HG03521 (cell line): ENCODE results near the gene PTPN18.

Experiments used
- ATAC-seq: cut with Tn5 transposase; IDR thresholded peaks from one replicate; pipeline ENCODE4 v1.9.1; 2021; ENCODE audit warnings: mild to moderate bottlenecking, moderate library complexity; ENCODE audit not compliant: unreplicated experiment

The PTPN18 gene

DNA sequence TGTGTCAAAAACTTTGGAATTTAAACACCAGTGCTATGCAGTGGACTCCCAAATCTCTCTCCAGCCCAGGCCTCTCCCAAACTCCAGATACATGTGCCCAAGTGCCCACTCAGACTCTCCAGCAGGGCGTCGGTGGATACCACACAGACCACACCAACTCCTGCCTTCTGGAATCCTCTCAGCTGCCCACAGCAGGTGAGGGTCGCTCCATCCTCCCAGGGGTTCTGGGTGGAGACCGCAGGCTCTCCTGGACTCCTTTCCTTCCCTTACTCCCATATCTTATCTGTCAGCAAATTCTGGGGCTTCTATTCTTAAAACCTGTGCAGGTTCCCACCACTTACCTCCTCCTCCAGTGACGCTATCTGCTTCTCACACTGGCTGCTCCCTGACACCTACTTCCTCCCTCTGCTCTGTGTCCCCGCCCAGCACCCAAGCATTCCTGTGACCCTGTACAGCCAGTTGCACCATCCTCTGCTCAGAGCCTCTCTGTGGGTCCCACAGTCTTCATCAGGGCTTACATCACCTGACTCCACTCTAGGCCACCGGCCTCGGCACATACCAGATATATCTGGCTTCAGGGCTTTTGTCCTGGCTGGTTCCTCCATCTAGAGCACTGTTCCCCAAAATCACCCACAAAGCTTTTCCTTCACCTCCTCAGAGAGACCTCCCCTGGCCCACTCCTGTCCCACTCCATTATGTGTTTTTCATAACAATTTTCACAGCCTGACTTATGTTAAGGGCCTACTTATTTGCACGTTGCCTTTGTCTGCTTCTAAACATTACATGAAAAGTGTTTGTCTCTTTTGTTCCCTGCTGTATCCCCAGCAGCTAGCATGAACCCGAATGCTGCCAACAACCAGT is 15.7 kb upstream of the PTPN18 start:
- ATAC-seq: no peak

DNA sequence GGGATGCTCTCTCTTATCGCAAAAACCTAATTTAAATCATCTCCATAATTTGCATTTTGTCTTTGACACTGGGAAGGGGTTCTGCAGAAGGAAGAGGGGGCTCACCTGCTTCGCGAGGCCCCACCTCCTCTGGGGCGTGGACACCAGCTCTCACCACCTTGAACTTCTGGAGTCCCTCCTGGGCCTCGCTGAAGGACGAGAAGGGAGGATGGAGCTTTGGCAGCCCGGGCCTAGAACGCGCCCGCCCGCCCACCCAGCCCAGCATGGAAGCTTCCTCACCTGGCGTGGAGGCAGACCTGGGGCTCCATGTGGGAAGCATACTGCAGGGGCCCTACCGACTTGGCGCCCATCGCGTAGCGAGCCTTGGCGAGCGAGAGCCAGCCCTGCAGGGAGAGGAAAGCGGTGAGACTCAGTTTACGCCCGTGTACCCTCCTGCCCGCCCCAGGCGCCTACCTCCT is 14.3 kb upstream of the PTPN18 start:
- no peak for ATAC-seq

DNA sequence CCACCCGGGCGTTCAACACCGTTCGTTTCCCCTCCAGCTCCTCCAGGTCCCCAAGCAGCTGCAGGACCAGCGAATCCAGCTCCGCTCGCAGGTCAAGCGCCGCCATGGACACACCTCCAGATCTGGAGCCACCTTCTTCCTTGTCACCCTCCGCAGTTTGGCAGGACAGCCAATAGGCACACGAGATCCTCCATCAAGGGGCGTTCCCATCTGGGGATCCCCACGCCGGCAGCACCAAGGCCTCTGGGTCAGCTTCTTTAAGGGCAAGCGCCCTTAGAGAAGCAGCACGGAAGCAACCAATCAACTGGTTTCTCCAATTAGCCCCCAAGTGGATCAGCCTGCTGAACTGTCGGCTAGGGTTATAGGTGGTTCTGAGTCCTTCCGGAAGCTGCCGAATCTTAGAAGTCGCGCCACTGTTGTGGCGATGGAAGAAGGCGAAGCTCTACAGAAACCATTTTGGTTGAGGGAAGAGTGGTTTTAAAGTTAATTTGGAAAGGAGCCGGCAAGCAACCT is 13.8 kb upstream of the PTPN18 start:
- ATAC-seq: peak; percentile 66

DNA sequence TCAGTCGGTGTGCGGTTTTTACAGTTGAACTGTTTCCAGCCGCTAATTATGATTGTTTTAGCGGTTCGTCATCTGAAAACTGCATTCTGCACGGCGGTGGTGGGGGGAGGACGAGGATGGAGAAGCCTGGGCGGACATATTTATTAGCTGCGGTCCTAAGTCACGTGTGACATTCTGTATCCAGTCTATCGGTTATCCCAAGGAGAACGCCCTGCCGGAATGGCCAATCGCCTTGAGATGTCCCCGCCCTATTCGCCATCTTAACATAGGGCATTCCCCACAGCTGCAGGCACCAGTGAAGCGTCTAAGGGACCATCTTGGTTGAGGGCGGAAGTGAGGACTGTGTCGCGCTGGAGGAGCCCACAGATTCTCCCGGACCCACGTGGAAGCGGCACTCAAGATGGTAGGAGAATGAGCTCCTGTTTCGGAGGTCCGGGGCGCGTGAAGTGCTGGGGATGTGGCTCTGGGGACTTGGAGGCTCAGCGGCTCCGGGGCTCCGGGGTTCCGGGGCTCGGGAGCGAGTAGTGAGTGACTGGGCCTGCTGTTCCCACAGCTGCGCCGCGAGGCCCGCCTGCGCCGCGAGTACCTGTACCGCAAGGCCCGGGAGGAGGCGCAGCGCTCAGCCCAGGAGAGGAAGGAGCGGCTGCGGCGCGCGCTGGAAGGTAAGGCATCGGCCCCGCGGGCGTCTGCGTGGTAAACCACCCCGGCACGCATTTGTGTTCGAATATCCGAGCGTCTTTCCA is 13.2 kb upstream of the PTPN18 start, which contains the start of gene IMP4:
Gene IMP4, plus strand, starts transcription at position 365 of the 743 bp plus-strand sequence. Its CDS starts 36 bp downstream, at position 401.
- peak; percentile 83 for ATAC-seq

DNA sequence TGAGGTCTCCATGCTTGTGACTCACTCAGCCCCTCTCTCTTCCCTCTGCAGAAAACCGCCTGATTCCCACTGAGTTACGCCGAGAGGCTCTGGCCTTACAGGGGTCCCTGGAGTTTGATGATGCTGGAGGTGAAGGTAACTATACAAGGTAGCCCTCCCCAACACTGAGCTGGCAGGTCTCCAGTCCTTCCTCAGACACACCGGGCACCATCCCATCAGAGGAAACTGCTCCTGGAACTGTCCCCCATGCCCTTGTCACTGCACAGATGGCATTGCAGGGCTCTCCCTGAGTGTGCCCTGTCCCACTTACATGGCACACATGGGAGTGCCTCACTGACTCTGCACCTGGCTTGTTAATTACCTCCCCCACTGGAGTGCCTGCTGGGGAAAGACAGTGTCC is 11.3 kb upstream of the PTPN18 start:
- no peak for ATAC-seq

DNA sequence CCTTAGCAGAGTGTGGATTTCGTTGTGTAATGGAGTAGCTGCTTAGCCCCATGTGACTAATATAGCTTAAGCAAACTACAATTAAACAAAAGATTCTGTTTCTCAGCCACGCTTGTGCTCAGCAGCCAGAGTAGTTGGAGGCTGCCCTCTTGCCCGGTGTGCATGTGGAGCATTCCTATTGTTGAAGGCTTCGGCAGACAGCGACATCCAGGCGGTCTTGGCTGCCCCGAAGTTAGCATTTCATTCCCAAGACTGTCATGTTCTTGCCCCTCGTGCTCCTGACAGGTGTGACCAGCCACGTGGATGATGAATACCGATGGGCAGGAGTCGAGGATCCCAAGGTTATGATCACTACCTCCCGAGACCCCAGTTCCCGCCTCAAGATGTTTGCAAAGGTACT is 10.8 kb upstream of the PTPN18 start:
- ATAC-seq: no peak

DNA sequence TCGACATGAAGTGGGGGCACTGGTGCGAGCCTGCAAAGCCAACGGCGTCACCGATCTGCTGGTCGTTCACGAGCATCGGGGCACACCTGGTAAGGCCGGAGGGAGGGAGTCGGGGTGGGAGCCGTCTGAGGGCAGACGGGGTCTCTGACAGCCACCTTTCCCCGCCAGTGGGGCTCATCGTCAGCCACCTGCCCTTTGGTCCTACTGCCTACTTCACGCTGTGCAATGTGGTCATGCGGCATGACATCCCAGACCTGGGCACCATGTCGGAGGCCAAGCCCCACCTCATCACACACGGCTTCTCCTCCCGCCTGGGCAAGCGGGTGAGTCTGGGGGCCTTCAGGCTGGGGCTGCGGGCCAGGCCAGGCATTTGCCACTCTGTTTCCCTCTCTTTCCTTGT is 10.2 kb upstream of the PTPN18 start:
- ATAC-seq: no peak

DNA sequence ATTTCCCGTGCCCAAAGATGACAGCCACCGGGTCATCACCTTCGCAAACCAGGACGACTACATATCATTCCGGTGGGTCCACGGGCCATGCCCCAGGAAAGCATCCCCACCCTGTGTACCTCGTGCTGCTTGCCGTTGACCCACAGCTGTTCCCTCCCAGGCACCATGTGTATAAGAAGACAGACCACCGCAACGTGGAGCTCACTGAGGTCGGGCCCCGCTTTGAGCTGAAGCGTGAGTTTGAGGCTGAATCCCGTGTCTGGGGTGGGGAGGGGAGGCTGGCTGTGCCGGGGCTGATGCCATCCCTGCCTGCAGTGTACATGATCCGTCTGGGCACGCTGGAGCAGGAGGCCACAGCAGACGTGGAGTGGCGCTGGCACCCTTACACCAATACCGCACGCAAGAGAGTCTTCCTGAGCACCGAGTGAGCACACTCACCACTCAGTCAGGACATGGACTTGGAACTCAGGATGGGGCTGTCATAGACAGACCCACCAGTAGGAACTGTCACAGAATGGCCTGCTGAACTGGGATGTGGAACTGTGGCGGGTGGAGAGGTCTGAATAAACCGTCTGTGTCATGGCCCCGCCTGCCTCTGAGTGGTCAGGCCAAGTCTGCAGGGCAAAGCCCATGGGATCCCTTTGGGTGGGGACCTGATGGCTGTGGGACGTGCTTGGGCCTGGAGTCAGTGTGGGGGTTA is 9.7 kb upstream of the PTPN18 start:
- no peak for ATAC-seq

DNA sequence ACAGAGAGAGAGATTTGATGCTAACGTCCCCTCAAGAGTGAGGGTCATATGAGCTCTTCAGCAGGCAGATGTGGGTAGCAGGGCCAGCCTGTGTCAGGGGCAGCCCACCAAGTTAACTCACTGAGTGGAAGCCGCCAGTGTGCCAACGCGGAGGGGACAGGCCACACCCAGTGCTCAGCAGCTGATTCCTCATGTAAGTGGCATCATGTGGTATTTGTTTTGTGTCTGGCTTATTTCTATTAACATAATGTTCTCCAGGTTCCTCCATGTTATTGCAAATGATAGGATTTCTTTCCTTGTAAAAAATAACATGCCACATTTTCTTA is 9.2 kb upstream of the PTPN18 start:
- no peak for ATAC-seq

DNA sequence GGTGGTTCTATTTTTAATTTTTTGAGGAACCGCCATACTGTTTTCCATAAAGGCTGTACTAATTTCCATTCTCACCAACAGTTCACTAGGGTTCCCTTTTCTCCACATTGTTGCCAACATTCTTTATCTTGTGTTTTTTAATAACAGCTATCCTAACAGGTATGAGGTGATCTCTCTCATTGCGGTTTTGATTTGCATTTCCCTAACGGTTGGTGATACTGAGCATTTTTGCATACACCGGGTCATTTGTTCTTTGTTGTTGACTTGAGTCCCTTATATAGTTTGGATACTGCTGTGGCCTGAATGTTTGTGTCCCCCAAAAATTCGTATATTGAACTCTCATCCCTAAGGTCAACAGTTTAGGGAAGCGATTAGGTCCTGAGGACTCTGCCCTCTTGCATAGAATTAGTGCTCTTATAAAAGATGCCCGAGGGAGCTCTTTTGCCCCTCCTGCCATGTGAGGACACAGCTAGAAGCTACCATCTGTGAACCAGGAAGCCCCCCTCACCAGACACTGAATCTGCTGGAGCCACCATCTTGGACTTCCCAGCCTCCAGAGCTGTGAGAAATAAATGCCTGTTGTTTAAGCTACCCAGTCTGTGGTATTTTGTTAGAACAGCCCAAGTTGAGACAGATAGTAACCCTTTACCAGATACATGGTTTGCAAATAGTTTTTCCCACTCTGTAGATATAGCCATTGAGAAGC is 8.5 kb upstream of the PTPN18 start:
- ATAC-seq: no peak

DNA sequence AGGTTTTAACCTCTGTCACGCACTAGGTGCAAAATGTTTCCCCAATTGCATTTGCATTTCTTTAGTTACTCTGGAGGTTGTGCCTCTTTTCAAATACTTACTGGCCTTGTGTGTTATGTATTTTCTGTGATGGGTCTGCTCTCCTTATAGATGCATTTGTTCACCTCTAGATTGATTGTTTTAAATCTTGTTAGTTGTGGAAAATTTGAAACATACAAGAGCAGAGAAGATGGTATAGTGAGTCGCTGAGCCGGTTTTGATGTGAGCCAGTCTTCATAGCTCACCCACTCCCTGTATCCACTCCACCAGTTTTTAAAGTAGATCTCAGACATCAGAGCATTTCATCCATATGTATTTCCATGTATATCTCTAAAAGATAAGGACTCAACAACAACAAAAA is 6.7 kb upstream of the PTPN18 start:
- ATAC-seq: no peak

DNA sequence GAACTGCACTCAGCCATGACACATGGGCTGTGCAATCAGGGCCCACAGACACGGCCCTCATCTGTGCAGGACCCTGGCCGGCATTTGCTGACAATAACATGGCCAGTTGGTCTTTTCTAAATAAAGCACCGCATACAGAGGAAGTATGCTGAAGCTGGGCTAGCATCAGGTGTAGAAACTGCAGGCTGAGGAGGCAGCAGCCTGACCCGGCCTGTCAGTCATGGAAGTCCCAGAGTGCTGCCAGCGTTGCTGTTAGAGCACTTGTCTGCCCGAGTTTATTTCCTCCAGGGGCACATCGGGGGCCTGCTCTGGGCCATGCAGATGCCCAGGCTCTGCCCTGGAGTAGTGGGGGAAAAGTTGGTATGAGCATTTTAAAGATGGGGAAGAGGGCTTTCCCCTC is 4.1 kb upstream of the PTPN18 start:
- ATAC-seq: no peak

DNA sequence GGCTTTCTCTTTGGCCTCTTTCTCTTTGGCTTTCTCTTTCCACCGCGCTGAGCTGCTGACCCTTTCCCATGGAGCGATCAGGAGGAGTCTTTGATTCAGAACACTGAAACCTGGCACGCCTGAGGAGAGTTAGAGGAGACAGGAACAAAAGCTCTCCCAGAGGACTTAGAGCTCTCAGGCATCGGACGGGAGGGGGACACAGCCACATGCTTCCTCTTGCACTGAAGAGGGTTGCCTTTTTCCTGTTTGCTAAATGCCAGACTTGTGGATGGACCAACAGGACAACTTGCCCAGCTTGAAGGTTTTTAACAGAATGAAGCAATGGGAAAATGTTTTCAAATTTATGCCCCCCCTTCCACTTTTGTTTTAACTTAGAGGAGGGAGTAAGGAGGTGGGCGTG is 3.6 kb upstream of the PTPN18 start:
- ATAC-seq: no peak

DNA sequence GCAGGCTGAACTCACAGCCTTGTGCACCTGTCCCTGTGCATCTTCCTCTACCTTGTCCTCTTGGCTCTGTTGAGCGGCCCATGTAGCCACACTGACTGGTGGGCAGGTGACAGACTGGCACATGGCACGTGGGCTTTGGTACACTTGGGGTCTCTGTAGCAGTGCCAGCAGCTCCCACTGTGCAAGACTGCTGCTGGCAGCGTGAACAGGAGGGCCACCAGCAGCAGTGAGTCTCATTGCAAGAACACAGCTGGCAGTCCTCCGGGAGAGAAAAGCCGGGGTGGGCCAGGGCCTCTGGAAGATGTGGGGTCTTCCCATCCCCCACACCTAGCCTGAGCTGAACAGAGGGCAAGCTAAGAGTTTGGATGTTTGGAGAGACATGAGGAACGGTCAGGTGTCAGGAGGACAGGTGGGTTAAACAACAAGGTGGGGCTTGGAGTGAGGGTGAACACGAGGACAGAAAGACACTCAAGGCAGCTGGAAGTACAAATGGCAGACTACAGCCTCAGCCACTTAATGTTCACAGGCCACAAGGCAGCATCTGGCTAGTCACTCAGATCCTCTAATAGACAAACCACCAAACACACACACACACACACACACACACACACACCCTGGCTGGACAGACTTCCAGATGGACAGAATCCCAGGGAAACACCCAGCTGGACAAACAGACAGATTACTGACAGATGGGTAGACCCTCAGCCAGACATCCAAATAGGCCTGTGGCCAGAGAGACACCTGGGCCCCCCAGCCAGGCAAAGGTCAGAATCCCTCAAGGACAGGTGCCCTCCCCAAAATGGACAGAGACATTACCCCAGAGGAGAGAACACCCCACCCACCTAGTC is 2.3 kb upstream of the PTPN18 start:
- ATAC-seq: no peak

DNA sequence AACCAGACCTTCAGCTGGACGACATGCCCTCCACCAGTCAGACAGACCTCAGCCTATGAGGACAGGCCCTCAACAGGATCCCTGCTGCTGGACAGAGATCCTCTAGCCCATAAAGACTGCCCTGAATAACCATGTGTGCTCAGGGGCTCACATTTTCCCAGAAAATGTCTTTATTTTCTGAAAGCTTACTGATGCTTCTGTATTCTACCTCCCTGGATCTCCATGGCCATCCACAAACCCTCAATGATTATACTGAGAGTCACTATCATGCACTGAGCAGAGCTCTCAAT is 1.8 kb upstream of the PTPN18 start:
- ATAC-seq: no peak

DNA sequence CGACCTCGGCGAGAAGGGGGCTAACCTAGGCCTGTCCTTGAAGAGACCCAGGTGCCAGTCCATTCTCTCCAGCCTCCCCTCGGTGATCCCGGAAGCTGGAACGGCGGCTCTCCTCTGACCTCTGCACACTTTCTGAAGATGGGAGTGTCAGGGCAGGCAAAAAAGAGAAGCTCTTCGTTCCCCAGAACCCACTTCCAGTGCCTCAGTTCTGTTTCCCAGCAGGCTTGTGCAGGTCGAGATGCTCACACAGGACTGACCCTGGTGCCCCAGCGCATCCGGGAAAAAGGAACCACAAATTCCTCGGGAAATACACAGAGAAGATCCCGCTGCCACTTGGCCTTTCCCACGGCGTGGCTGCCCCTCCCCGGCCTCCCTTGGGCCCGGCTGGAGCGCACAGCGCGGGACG is 681 bp upstream of the PTPN18 start:
- ATAC-seq: no peak

DNA sequence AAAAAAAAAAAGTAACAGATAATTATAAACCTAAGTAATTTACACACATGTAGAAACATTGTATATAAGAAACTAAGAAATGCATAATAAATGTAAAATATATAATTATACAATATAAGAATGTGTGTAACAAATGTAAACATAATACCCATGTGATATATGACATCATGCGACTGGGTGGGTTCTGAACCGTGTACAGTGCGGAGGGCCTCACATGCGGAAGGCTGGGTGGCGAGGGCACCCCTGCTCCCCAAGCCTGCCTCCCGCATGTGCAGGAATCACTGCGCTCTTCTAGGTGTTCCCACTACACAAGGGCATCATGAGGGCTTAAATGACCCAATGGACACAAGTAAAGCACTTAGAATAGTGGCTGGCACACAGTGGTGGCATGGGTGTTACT is 2.0 kb downstream of the PTPN18 start:
- no peak for ATAC-seq

DNA sequence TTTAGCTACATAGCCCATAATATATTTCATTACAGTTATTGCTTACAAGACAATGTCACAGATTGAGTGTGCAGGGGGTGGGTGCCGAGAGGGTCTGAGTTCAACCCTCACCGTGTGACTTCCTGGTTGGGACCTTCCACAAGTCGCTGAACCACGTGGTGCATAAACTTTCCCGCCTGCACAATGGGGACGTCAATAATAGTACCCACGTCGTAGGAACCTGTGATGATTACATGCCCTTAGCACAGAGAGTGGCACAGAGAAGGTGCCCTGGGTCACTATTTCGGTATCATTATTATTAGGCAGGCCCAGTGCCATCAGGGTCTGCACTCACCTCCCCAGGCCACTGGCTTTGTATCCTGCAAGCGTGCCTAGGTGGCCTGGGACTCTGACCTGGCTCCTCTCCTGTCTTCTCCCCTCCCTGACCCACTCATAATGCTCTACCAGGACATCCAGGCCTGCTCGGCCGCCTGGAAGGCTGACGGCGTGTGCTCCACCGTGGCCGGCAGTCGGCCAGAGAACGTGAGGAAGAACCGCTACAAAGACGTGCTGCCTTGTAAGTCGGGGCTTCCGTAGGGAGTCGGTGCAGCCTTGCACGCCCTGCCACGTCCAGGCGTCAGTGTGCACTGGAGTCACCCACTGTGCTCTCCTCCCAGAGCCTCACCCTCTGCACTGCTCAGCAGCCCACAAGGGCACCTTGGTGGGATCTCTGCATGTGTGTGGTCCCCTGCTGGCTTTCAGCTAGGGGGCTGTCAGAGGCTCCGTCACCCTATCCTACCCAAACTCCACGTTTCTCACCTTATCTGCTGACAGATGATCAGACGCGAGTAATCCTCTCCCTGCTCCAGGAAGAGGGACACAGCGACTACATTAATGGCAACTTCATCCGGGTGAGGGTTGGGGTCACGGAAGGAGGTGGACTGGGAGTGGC is 2.8 kb downstream of the PTPN18 start:
- no peak for ATAC-seq

DNA sequence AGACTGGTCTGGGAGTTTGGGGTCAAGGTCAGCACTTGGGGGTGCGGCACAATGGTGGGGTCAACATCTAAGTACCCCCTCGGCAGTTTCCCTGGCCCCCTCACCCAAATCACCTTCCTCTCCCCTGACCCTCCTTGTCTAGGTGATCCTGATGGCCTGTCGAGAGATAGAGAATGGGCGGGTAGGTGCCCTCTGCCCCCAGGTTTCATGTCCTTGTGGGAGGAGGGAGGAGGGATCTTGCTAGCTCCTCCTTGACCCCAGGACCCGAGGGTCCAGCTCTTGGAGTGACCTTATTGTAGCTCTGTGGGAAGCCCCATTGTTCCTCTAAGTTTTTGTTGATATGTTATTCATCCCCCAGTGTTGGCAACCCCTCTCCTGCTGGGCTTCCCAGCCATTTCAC is 3.6 kb downstream of the PTPN18 start:
- no peak for ATAC-seq
